ENCODE measurements around the gene SOX5.

The SOX5 gene

DNA sequence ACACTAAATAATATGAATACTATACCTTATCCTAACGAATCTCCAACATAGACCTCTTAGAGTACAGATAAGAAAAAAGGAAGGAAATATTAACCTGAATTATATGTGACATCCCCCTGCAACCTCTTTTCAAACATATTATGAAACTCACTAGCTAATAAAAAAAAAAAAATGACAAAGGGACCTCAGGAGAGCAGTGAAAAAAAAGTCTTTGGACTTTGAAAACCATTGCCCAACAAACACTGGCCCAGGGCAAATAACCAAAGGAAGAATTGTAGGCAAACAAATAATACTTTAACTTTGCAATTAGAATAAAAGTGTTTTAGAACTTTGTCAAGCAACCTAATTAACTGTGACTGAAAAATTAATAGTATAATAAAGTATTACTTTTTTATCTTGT is 7.7 kb downstream of the SOX5 start:
- no peak for ATAC-seq (ENCODE audit: low read depth)

GRCh38 chr12:23938422-23938821 is 11.0 kb downstream of the SOX5 start:
- Mint-ChIP-seq H3K4me3 (no peak overlapping the region), H3K9me3 (no peaks in the 10 kb centered on the region), H3K27ac (no peak overlapping the region), H3K27me3 (peaks cover 3% of the 10 kb centered on the region), H3K4me1 (no peaks in the 10 kb centered on the region), H3K36me3 (no peaks in the 10 kb centered on the region)
- no peak for DNase-seq (ENCODE audit: low spot score in 2 of 2)
- ATAC-seq (ENCODE audit: low read depth) = no peak

More for the DNA sequence above, 7.7 kb downstream of the SOX5 start:
- Mint-ChIP-seq H3K4me1 (no peaks in the 10 kb centered on the region), H3K4me3 (no peak overlapping the region), H3K36me3 (no peaks in the 10 kb centered on the region), H3K9me3 (no peaks in the 10 kb centered on the region), H3K27me3 (peaks cover 3% of the 10 kb centered on the region), H3K27ac (no peak overlapping the region)
- DNase-seq (ENCODE audit: low spot score in 2 of 2) = no peak

GRCh38 chr12:23931176-23931575 is 18.3 kb downstream of the SOX5 start:
- Mint-ChIP-seq H3K27me3 (no peaks in the 10 kb centered on the region), H3K4me1 (no peaks in the 10 kb centered on the region), H3K36me3 (no peaks in the 10 kb centered on the region), H3K9me3 (no peaks in the 10 kb centered on the region), H3K27ac (no peak overlapping the region), H3K4me3 (no peak overlapping the region)
- no peak for ATAC-seq (ENCODE audit: low read depth)
- DNase-seq (ENCODE audit: low spot score in 2 of 2) = no peak

DNA sequence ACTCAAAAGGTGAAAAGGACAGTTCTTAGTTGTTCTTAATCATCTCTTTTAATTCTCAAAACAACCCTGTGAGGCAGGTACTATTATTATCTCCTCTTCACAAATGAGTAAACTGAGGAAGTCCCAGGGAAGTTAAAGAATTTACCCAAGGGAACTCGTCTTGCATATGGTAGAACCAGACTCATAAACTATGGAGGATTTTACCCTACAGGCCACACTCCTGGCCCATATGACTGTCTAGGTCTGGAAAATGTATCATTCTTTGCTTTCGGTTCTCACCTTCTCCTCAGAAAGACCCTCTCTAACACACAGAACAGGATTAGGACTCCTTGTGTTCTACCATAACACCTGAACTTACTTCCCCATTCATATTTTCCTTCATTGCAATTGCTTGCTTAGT is 18.9 kb downstream of the SOX5 start:
- no peaks in the 10 kb centered on the region for H3K36me3 Mint-ChIP-seq
- DNase-seq (ENCODE audit: low spot score in 2 of 2) (no peak), ATAC-seq (ENCODE audit: low read depth) (no peak)
- H3K27me3 Mint-ChIP-seq = no peaks in the 10 kb centered on the region
- no peak overlapping the region for H3K4me3 Mint-ChIP-seq
- no peaks in the 10 kb centered on the region for H3K9me3 Mint-ChIP-seq
- no peaks in the 10 kb centered on the region for H3K4me1 Mint-ChIP-seq
- no peak overlapping the region for H3K27ac Mint-ChIP-seq

DNA sequence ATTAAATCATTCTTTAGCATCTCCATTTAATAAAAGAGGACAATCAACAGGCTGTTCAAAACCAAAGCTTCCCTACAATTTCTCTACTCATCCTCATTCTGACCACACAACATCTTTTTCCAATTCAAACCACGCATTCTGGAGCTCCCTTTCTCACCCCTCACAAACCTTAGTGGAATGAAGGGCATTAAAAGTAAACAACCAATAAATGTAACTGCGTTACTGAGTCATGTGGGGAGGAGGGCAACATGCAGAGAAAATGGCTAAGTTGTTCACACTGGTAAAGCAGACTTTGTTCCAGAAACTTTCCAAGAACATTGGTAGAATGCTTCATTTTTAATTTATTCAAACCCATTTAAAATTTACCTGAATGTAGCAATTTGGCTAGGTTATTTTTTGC is 19.6 kb downstream of the SOX5 start:
- H3K27ac Mint-ChIP-seq = no peak overlapping the region
- H3K9me3 Mint-ChIP-seq = no peaks in the 10 kb centered on the region
- no peaks in the 10 kb centered on the region for H3K4me1 Mint-ChIP-seq
- no peaks in the 10 kb centered on the region for H3K27me3 Mint-ChIP-seq
- no peak overlapping the region for H3K4me3 Mint-ChIP-seq
- DNase-seq (ENCODE audit: low spot score in 2 of 2) = no peak
- ATAC-seq (ENCODE audit: low read depth) = no peak
- no peaks in the 10 kb centered on the region for H3K36me3 Mint-ChIP-seq

DNA sequence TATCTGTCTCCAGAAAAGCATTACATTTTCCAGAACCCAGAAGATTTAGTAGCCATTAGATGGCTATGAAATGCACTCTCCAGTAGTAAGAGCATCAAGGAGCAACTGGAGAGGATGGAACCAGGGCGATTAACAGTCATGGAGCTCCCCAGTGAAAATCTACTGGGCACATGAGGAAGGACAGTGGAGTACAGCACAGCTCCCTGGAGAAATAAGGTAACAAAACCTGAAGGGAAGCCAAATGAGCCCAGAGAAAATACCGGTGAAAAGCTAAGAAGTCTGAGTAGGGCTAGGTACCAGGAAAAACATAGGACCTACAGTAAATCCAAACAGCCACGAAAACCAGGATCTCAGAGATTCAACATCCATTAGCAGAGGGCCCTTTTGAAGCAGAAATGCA is 21.6 kb downstream of the SOX5 start:
- H3K36me3 Mint-ChIP-seq = no peaks in the 10 kb centered on the region
- no peak for DNase-seq (ENCODE audit: low spot score in 2 of 2)
- H3K27ac Mint-ChIP-seq = no peak overlapping the region
- no peaks in the 10 kb centered on the region for H3K4me1 Mint-ChIP-seq
- H3K27me3 Mint-ChIP-seq = no peaks in the 10 kb centered on the region
- no peak for ATAC-seq (ENCODE audit: low read depth)
- no peaks in the 10 kb centered on the region for H3K9me3 Mint-ChIP-seq
- no peak overlapping the region for H3K4me3 Mint-ChIP-seq

DNA sequence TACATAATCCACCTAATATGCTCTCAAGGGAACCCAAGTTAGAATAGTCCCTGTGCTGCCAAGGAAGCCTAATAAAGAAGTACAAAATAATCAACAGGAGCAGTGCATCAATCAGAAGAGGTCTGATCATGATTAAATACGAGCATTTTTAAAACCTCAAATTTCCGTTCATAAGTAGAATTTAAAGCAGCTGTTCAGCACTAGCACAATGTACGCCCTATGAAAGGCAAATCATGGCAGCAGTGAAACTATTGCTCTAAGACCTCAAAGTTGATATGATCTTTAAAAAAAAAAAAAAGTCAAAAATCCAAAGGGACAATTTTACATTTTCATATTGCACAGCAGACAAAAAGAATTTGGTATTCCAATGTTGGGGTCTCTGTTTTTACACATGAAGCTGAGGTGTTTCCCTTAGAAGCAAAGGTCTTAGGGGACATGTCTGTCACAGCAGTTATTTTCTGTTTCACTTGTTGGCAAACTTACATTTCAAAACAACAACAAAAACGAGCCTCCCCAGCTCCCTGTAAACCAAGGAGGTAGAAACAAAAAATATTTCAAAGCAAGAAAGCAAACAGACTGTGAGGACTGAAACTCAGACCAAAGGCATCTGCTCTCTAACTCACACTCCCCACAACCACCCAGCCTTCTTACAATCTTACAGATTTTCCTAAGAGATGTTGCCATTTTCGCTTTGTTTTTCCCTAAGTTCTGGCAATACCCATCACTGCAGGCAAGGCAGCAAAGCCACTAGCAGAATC is 28.2 kb downstream of the SOX5 start:
- H3K27ac Mint-ChIP-seq = no peak overlapping the region
- H3K9me3 Mint-ChIP-seq = no peaks in the 10 kb centered on the region
- no peaks in the 10 kb centered on the region for H3K36me3 Mint-ChIP-seq

DNA sequence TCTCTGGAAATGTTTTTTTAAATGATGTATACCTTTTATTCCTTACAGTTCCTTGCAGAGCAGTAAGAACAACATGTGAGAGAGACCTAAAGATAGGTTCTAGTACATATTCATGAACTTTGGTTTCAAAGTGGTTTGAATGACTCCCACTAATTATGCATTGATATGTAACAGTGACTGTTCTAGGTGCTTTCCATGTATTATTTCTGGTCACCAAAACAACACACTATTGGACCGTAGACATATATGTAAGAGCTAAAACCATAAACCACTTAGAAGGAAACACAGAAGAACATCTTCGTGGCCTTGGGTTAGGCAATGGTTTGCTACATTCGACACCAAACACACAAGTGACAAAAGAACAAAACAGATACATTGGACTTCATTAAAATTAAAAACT is 37.9 kb downstream of the SOX5 start:
- ATAC-seq (ENCODE audit: low read depth) (no peak), DNase-seq (ENCODE audit: low spot score in 2 of 2) (no peak)
- H3K27me3 Mint-ChIP-seq = no peaks in the 10 kb centered on the region
- no peaks in the 10 kb centered on the region for H3K36me3 Mint-ChIP-seq
- no peaks in the 10 kb centered on the region for H3K9me3 Mint-ChIP-seq
- H3K27ac Mint-ChIP-seq = no peak overlapping the region
- peaks cover 2% of the 10 kb centered on the region for H3K4me1 Mint-ChIP-seq
- H3K4me3 Mint-ChIP-seq = no peak overlapping the region

More for the DNA sequence above, 28.2 kb downstream of the SOX5 start:
- ATAC-seq (ENCODE audit: low read depth) (no peak), DNase-seq (ENCODE audit: low spot score in 2 of 2) (no peak)
- H3K4me1 Mint-ChIP-seq = peaks cover 3% of the 10 kb centered on the region
- no peak overlapping the region for H3K4me3 Mint-ChIP-seq
- H3K27me3 Mint-ChIP-seq = no peaks in the 10 kb centered on the region

DNA sequence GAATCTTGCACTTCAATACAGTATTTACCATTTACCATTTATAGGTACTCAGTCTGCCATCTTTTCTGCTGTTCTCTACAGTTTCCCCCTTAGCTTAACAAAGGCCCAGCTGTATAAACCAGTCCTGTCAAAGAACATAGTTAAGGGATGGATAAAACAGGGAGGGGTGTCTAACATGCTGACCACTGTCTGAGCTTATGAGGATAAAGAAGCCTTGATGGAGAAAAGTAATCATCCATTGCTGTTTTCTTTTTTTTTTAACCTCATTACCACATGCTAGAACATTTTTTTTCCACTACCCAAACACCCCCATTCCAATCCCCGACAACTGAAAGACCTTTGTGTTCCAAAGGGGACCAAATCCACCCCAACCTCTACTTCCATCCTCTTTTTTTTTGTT is 39.9 kb downstream of the SOX5 start:
- no peak for ATAC-seq (ENCODE audit: low read depth)
- H3K36me3 Mint-ChIP-seq = no peaks in the 10 kb centered on the region
- no peak overlapping the region for H3K4me3 Mint-ChIP-seq
- no peak for DNase-seq (ENCODE audit: low spot score in 2 of 2)
- no peaks in the 10 kb centered on the region for H3K27me3 Mint-ChIP-seq
- H3K27ac Mint-ChIP-seq = no peak overlapping the region
- no peaks in the 10 kb centered on the region for H3K9me3 Mint-ChIP-seq
- H3K4me1 Mint-ChIP-seq = peaks cover 2% of the 10 kb centered on the region

DNA sequence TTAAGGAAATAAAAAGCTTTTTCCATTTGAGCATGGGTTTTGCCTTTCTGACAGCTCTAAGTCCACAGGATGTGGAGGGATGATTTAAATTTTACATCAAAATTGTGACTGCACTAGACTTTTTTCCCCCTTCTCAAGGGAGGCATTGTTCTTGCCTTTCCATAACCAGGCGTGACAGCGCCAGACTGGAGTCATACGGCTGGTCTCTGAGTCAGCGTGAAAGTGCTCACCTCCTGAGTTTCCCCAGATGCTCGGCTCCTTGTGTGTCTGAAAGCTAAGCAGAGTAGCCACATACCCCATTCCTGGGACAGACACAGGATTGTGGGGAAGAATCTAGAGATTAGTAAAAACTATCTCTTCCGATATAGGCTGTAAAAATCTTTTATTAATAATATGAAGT is 43.1 kb downstream of the SOX5 start:
- ATAC-seq (ENCODE audit: low read depth) (no peak), DNase-seq (ENCODE audit: low spot score in 2 of 2) (no peak)
- no peak overlapping the region for H3K4me3 Mint-ChIP-seq
- peaks cover 2% of the 10 kb centered on the region for H3K4me1 Mint-ChIP-seq
- H3K27ac Mint-ChIP-seq = no peak overlapping the region
- H3K36me3 Mint-ChIP-seq = no peaks in the 10 kb centered on the region
- peaks cover 3% of the 10 kb centered on the region for H3K9me3 Mint-ChIP-seq
- no peaks in the 10 kb centered on the region for H3K27me3 Mint-ChIP-seq

DNA sequence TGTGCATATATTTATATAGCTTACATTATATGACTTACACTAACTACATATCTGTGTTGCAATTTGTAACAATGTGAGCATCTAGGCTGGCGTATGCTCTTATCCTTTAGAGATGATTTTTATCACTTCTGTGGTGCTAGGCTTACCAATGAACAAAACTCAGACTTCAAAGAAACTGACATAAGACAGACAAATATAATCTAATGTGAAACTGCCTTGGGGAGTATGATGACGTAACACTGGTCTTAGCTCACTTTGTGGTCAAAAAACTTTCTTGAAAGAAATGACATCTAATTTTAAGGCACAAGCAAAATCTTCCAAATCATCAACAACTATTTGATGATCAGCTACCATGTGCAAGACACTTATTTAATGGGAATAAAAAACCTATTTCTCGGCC is 50.0 kb downstream of the SOX5 start:
- Mint-ChIP-seq H3K27me3 (no peaks in the 10 kb centered on the region), H3K9me3 (peaks cover 4% of the 10 kb centered on the region), H3K36me3 (no peaks in the 10 kb centered on the region), H3K27ac (no peak overlapping the region), H3K4me3 (no peak overlapping the region), H3K4me1 (no peaks in the 10 kb centered on the region)
- no peak for DNase-seq (ENCODE audit: low spot score in 2 of 2)
- no peak for ATAC-seq (ENCODE audit: low read depth)

DNA sequence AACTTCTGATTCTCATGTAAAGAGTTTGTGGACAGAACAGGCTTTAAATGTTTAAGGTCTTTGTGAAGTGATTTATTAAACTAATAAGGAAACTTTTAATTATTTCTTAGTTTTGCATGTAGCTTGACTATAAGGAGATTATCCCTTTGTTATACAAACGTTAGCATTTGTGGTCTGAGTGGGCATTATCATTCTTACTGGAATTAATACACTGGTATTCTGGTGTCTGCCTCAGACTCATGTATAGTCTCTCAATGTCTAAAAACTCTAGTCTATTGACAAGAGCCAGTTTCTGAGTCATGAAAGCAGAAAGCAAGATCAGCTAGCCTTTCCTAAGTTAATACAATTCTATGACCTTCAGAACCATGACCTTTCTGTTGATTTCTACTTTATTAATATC is 51.3 kb downstream of the SOX5 start:
- peaks cover 4% of the 10 kb centered on the region for H3K9me3 Mint-ChIP-seq
- H3K4me1 Mint-ChIP-seq = no peaks in the 10 kb centered on the region
- ATAC-seq (ENCODE audit: low read depth) (no peak), DNase-seq (ENCODE audit: low spot score in 2 of 2) (no peak)
- H3K36me3 Mint-ChIP-seq = peaks cover 4% of the 10 kb centered on the region
- H3K4me3 Mint-ChIP-seq = no peak overlapping the region
- H3K27ac Mint-ChIP-seq = no peak overlapping the region
- H3K27me3 Mint-ChIP-seq = no peaks in the 10 kb centered on the region

- DNase-seq (ENCODE audit: low spot score in 2 of 2) (no peak), ATAC-seq (ENCODE audit: low read depth) (no peak)
- Mint-ChIP-seq H3K9me3 (no peaks in the 10 kb centered on the region), H3K4me1 (peaks cover 3% of the 10 kb centered on the region), H3K27me3 (no peaks in the 10 kb centered on the region), H3K36me3 (peaks cover 4% of the 10 kb centered on the region), H3K27ac (no peak overlapping the region), H3K4me3 (no peak overlapping the region)
These were observed 53.7 kb downstream of the SOX5 start for GRCh38 chr12:23895792-23896218.

DNA sequence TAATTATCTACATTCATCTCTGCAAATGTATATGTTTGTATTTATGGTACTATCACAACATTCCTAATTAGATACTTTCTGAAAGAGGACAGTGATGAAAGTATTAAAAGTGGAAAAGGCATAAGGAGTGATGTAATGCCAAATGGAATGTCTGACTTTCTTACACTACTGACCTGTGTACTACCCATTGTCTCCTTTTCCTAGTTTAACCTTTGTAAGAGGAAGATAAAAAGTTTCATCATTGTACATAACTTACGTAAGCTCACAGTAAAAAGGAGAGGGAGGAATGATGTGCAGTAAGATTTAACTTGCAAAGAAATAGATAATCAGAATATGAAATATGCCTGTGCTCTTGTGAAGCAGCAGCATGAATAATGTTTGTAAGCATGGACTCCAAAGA is 55.9 kb downstream of the SOX5 start:
- ATAC-seq (ENCODE audit: low read depth) (no peak), DNase-seq (ENCODE audit: low spot score in 2 of 2) (no peak)
- Mint-ChIP-seq H3K36me3 (peaks cover 4% of the 10 kb centered on the region), H3K9me3 (no peaks in the 10 kb centered on the region), H3K4me3 (no peak overlapping the region), H3K4me1 (peaks cover 3% of the 10 kb centered on the region), H3K27ac (no peak overlapping the region), H3K27me3 (no peaks in the 10 kb centered on the region)

- peak; percentile 41 for ATAC-seq (ENCODE audit: low read depth)
These were observed 58.4 kb downstream of the SOX5 start for GRCh38 chr12:23891115-23891514.

More at GRCh38 chr12:23891115-23891514, 58.4 kb downstream of the SOX5 start:
- no peaks in the 10 kb centered on the region for H3K27me3 Mint-ChIP-seq
- H3K4me3 Mint-ChIP-seq = no peak overlapping the region
- no peaks in the 10 kb centered on the region for H3K9me3 Mint-ChIP-seq
- H3K36me3 Mint-ChIP-seq = peaks cover 4% of the 10 kb centered on the region
- DNase-seq (ENCODE audit: low spot score in 2 of 2) = no peak
- H3K4me1 Mint-ChIP-seq = peaks cover 6% of the 10 kb centered on the region
- no peak overlapping the region for H3K27ac Mint-ChIP-seq

Data from memory B cell (primary cell).